Myocyte (in vitro differentiated cells): ENCODE data around the gene FKBP1A. TPM values are rescaled to one million over a fixed set of nuclear protein-coding genes. Genes with fewer than 3 reads are reported as not detected.

Source experiments
- DNase-seq: peaks from one replicate; pipeline ENCODE4 v3.0.0-alpha.2; 2012; ENCODE audit warnings: low read depth
- total RNA-seq: library from RNA; depleted of rRNA; stranded (reverse); fragments of >200 nt; gene quantifications from 2 replicates; pipeline ENCODE4 v1.2.3, GENCODE V29; 2014

Gene FKBP1A
- total RNA-seq, 1 donor from 2014 or later, result 146 TPM

DNA sequence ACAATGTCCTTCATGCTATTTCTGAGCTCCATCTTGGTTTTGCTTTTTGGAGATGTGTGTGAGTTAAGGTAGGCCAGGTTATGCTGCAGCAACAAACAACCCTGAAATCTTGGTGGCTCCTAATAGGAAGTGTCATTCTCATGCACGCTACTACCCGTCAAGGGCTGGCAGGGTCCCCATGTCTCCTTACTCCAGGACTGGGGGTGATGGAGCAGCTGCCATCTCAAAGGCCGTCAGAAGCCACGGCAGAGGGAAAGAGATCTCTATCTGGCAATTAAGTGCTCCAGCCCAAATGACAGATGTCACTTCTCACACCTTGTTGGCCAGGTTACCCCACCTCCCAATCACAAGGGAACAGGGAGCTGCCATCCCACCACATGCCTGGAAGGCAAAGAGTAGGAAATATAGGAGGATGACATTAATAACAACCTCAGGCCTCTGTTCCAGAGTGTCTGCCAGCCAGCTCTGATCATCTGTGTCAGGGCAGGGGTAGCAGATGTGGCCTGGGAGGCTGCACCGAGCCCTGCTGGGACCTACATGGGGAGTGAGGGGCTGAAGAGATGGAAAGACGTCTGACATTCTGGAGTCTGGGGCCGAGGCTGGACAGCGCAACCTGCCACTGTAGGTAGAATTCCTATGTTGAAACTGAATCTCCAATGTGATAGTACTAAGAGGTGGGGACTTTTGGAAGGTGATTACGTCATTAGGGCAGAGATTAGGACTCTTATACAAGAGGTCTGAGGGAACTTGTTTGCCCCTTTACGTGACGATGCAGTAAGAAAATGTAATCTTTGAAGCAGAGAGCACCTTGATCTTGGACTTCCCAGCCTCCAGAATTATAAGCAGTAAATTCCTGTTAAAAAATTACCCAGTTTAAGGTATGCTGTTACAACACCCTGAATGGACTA, 59.1 kb downstream of the FKBP1A start:
- DNase-seq, result no peak

DNA sequence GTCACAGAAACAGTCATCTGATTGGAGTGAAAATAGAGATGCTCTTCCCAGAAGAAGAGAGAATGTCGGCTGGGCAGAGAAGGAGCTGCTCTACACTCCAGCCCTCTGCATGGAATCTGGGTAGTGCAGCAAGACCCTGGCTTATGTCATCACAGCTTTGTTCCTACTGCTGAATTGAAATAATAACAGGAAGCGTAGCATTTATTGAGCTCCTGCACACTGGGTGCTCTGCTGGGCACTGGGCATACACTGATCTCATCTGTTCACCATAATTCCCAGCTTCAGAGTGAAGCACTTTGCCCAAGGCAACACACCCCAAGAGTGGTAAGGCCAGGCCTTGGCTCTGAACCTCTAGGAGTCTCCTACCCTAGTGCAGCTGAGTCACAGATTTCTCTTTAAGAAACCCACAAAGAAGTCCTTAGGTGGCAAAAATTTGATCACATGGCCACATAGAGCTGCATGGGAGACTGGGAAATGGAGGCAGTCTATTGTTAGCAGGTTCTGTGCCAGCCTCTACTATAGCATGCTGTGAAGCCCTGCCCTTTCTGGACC, 60.0 kb downstream of the FKBP1A start:
- DNase-seq, result no peak

GRCh38 chr20:1331801-1332453, 60.9 kb downstream of the FKBP1A start:
- DNase-seq, result no peak

DNA sequence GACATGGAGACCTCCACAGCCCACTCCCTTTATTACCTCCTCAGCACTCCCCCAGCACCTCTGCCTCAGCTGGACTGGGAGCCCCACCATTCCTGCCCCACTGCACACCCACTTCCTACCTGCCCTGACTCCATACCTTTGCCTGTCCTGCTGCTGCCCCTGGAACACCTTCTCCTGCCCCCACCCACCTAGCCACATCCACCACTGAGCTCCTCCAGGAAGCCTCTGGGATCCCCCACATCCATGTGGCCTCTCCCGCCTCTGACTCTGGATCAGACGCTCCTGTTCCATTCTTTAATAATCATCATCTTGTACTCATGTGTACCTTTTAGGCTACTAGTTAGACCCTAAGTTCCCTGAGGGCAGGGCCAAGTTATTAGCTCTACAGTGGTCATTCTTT, 61.8 kb downstream of the FKBP1A start:
- no peak for DNase-seq

DNA sequence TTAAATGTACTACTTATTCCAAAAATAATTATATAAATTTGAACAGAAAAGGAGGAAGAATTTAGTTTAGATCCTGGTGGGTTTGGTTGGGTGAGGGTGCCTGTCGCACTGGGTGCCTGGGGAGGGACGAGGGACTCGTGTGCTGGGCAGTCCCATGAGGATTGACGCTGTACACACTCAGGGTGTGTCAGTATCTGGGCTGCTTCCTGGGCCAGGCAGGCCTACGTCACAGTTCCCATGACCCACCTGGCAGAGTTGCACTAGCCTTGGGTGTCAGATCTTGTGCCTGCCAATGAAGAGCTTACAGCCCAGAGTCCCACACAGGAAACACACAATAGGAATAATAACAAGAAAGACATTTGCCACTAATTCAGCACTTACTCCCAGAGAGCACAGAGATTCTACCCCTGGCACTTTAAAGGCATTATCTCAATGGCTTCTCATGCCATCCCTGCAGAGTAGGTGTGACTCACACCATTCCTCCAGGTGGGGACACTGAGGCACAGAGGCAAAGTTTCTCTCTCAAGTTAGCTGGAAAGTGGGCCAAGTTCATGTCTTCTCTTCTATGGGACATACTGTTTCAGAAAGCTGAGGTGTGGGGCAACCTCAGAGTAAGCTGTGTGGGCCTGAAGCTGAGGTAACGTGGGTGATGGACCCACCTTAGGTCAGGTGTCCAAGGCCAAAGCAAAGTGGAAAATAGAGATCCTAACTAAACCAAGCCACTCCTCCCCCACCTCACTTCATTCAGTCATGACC, 62.6 kb downstream of the FKBP1A start:
- no peak for DNase-seq

GRCh38 chr20:1328680-1329330, 64.0 kb downstream of the FKBP1A start, which contains the start of gene SDCBP2:
Gene SDCBP2, minus strand, starts transcription at chr20:1329139. Its CDS starts 8,723 bp downstream, at chr20:1320416.
- DNase-seq, result no peak

GRCh38 chr20:1327827-1328679, 64.8 kb downstream of the FKBP1A start:
- no peak for DNase-seq

DNA sequence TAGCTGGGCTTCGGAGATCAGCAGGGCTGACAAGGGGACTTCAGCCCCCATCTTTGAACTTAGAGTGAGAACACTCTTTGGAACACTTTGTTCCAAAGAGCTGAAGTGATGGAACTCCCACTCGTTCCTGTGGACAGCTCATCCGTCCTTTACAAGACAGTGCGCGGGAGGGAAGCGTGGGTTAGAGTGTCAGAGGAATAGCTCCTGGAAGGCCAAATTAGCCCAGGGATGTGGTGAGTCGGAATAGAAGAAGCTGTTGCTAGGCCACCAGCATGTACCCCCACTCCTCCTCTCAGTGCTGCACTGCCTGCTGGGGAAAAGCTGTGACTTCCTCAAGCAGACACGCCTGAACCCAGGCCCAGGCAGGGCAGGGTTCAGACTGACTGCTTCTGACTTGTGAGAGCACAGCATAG, 65.6 kb downstream of the FKBP1A start:
- peak; percentile 28 for DNase-seq

DNA sequence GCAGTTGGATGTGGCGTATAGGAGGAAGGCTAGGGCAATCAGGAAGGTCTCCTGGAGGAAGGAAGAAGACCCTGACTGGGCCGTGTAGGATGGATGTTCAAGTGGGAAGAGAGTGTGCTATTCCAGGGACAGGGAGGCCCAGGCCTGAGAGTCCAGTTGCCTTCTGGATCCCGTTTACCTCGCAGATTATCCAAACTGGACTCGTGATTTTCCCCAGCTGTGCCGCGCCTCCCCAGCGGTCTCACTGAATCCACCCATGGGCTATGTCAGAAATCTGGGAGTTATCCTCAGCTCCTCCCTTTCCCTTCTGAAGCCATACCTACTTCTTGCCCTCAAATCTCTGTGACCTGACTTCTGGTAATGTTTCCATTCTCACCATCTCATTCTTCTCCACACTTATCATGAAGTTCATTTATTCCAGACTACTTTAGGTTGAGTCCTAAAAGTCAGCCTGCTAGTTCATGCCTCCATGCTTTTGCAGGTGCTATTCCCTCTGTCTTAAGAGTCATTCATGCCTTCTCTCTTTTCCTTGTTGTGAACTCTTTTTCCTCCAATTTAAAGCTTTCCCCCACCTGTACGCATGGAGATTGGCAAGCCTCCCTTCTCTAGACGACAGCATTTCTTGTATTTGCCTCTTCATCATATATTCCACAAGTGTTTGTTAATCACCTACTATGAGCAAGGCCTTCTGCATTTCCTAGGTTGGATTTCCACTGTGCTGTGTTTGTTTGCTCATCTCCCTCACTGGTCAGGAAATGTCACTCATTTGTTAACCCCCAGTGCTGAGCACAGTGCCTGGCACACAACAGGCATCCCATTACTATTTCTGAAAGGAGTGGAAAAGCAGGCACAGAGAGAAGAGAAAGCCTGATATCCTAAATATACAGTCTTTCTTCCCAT, 66.6 kb downstream of the FKBP1A start:
- DNase-seq, result peak; percentile 64

DNA sequence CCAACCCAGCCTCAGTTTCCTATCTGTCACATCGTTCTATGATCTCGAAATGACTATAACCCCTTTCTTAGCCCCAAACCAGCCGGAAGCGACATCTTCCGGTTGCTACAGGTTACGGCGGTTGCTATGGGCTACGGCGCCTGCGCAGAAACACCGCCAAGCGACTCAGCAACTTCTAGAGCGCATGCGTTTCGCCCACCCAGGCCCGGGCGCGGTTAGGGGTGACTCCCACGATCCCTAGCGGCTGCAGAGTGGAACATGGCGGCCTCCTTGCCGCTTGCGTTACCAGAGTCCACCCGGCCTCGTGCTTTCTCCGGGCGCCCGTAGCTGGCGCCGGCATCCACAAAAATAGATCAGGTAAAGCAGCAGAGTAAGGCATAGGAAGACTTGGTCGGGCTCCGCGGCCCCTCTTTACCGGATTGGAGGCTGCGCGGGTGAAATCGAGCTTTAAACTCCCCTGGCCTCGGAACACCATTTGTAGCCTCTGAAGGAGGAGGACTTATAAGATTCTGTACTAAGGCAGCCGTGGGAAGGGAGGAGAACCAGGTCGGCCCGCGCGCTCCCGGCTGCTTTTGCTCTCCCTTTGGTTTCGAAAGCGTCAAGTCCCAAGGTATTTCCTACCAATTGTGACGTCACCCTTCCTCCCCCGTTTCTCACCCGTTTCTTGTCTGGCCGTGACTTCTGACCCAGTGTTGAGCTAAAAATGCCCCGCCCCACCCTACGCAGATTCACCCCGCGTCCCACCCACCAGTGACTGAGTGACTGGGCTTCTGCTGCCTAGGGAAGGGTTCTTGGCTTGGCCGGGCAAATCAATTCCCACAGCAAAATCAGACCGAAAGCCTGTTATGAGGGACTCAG, 67.5 kb downstream of the FKBP1A start:
- peak; percentile 98 for DNase-seq

DNA sequence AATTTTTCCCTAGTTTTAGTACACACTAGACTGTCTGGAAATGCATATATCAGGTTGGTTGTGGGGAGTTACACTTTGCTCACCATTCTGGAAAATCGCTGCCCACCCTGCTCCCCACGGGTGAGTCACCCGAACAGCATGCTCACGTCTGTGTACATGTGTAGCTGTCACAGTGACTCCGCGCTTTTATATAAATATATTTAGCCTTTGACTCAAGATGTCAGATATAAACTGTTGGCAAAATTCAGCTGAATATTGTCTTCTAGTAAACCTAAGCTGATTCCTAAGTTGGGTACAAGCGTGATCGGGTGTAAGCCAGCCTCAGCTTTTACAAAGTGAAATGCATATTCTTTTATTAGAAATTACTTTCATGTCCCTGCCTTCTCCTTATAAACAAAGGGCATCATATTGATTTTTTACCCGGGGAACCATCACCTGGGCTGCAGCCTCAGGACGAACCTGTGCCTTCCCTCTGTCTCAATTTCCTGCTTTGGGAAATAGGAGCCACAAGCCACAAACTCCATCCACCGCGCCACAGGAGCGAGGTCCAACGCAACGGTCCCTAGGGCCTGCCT, 68.2 kb downstream of the FKBP1A start:
- peak; percentile 64 for DNase-seq

DNA sequence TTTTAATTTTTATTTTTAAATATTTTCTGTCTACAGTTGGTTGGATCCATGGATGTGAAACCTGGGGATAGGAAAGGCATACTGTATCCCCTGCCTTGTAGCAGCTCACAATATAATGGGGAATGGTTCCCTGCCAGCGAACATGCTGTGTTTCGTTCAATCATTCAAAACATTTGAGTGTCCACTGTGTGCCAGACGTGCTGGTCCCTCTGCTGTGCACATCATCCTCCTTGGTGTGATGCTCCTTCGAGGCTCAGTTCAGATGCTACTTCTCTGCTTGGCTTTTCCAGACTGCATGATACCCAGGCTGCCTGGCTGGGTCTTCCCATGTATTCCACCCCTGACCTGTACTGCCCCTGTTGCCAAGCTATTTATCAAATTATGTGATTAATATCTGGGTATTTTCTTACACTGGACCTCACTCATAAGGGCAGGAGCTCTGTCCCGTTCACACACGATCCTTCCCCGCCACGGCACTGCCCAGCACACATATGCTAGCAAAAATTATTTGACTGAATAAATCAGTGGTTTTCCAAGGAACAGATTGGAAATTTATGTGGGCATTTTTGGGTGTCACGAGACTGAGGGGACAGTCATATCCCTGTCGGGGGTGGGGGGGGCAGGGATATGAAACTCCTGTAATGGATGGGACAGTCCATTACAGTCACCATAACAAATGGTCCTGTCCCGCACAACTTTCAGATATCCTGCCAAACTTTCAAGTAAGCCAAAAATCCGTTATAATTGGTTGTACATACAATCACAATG, 68.8 kb downstream of the FKBP1A start:
- no peak for DNase-seq

DNA sequence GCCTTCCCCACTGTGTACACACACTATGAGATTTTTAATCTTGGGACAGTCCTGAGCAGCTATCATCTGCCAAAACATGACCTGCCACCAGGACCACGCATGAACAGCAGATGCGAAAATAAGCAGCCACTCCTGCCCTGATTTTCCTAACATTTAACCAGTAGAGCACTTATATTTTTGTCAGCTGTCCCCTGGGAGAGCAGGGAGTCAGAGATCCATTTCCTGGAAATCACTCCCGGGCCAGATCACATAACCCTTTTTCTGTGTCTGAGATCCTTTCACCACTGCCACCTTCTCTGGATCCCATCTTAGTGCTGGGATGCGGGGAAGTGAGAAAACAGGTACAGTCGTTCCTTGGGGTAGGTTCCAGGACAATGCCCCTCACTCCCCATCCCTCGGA, 69.6 kb downstream of the FKBP1A start:
- DNase-seq, result peak; percentile 13

DNA sequence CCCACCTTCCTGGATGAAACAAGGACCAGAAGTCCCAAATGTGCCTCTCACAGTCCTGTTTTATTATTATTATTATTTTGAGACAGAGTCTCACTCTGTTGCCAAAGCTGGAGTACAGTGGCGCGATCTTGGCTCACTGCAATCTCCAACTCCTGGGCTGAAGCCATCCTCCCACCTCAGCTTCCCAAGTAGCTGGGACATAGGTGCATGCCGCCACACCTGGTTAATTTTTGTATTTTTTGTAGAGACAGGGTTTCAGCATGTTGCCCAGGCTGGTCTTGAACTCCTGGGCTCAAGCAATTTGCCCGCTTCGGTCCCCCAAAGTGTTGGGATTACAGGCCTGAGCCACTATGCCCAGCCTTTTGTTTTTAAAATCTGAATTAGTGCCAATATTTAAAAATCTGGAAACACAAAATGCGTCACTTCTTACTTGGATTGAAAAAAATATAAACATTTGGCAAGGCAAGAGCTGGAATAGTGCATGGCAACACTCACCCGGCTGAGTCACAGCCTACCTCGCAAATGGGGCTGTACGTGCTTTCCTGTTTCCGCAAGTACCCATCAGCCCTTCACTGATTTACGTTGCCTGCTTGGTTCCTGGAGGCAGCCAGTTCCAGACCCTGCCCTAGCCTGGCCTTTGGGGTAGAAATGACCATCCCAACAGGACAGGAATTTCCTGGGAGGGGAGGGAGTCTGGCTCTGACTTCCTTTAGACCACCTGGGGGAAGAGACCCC, 70.2 kb downstream of the FKBP1A start:
- peak; percentile 30 for DNase-seq

GRCh38 chr20:1321654-1321939, 71.3 kb downstream of the FKBP1A start:
- no peak for DNase-seq
